Glomerular visceral epithelial cell (primary cell): ENCODE measurements around the gene USP48.
A peak's percentile ranks its signal among the peaks of the same experiment; 100 is the strongest.
"Not testable (repeated sequence)": the region's sequence is repeated elsewhere in the genome, so short reads cannot be mapped to it uniquely, and the experiment has no call there.

Source experiments
- DNase-seq: peaks from one replicate; pipeline ENCODE4 v3.0.0-alpha.2; 2016; ENCODE audit errors: extremely low spot score

Gene USP48

DNA sequence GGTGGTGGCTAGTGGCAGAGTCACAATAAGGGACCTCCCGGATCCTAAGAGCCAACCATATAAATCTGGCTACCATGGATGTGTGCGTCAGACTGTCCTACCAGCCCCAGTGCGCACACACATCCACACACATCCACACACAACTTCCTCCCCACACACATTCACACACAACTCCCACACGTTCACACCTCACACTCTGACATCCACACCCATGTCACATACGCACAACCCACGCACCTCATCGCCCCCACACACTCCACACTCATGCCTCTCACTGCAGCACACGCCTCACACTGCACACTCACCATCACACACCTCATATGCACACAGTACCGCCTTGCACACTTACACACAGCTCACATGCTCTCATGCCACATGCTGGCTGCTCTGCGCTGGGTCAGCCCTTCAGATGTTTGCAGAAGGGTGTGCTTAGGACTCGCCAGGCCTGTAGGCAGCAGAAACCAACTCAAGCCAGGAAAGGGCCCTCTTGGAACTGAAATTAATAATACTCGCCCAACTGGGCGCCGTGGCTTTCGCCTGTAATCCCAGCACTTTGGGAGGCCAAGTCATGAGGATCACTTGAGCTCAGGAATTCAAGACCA lies 32.1 kb upstream of the USP48 start:
- no peak for DNase-seq

DNA sequence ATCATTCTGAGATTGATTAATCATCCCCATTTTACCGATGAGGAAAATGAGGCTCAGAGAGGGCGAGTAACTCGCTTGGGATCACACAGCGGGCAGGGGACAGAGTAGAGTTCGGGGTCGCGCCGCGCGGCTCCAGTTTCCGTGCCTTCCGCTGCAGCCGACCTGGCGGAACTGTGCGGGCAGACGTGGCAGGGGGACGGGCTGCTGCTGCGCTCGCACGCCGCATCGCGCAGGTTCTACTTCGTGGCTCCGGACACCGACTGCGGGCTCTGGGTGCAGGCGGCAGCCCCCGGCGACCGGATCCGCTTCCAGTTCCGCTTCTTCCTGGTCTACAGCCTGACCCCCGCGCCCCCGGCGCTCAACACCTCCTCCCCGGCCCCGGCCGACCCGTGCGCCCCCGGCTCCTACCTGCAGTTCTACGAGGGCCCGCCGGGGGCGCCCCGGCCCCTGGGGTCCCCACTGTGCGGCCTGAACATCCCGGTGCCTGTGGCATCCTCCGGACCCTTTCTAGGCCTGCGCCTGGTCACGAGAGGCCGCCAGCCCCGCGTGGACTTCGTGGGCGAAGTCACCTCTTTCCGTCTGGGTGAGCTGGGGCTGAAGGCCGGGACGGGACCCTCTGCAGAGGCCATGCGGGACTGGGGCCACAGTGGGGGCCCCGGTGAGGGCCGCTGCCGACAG lies 31.4 kb upstream of the USP48 start:
- no peak for DNase-seq

DNA sequence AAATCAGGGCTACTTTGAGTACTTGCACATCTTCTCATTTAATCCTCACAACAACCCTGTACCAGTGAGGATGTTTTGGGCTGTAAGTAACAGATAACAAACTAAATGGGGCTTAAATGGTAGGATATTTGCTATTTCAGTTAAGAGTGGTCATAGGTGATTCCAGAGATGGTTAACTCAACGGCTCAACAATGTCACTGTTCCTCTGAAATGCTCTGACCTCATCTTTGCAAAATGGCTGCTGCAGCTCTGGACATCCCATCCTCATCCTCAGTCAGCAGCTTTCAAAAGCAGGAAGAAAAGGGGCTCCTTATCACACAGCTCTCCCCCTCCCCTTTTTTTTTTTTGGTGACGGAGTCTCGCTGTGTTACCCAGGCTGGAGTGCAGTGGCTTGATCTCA lies 30.6 kb upstream of the USP48 start:
- DNase-seq: no peak

DNA sequence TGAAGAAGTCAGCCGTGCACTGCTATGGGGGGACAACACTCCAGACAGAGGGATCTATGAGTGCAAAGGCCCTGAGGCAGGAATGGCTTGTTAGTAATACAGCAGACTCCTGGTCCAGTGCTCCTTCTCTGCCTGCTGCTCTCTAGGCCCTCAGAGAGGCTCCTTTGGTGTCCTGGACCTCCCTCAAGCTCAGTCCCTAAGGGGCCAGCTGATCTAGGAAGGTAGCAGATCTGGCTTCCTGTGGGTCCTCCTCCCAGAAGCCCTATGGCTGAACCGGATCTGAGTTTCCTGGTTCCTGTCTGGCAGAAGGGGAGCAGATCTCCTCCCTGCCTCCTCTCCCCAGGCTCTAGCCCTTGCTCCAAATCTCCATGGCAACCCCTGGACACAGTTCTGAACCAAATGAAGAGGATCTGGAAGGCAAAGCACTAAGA lies 28.9 kb upstream of the USP48 start, which contains the start of gene LDLRAD2:
Gene LDLRAD2 (plus strand): TSS at position 391 of the 431 bp plus-strand sequence. CDS start 187 bp downstream, outside the sequence.
- DNase-seq: no peak

DNA sequence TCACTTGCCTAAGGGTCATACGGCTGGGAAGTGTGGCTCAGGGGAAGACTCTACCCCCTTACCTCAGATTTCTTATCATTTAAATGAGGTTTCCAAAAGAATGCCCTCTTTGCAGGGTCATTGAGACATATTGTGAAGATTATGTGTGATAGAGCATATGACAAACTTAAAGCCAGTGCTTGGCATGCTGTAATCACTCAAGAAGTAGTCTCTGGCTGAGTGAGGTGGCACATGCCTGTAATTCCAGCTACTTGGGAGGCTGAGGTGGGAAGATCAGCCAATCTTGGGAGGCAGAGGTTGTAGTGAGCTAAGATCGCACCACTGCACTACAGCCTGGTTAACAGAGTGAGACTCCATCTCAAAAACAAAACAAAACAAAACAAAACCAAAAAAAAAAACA lies 21.6 kb upstream of the USP48 start:
- no peak for DNase-seq

DNA sequence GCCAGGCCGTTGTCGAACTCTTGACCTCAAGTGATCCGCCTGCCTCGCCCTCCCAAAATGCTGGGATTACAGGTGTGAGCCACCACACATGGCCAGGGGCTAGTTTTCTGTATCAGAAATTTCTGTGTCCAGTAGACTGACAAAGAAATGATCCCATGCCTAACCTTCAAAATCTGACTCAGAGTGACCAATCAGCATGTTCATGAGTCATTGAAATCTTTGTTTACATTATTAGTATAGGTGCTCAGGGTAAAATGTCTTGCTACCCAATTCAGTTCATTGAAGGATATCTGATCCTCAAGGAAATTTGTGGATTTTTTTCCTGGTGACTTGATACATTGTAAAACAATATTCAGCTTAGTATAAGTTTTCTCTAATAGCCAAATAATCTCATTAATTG lies 18.2 kb upstream of the USP48 start:
- peak; percentile 18 for DNase-seq

DNA sequence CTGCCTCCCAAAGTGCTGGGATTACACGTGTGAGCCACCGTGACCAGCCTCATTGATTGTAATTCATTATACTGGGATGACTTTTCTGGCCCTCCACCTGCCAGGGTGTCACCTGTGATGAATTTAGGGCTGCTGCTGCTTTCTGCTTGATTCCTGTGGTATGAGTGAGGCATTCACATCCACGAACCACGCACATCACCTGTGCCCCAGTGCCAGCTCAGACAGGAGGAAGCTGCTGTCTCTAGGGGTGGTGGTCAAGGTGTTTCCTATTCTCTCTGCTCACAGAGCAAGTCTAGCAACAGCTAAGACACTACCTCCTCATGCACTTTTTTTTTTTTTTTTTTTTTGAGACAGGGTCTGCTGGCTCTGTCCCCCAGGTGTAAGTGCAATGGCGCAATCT lies 16.8 kb upstream of the USP48 start:
- no peak for DNase-seq

DNA sequence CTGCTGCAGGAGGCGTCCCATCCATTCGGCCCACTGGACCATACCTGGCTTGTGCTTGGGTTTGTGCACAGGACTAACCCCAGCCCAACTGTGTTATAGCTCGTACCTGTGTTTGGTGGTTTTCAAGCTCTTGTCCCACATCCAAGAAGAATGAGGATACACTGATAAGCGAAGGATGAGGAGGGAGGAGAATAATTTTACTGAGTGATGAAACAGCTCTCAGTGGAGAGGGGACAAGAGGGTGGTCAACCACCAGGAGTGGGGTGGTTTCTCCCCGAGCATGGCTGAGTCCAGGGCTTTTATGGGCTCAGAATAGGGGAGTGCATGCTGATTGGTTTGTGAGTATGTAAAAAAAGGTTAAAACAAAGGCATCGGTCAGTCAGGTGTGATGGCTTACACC lies 12.1 kb upstream of the USP48 start:
- no peak for DNase-seq

DNA sequence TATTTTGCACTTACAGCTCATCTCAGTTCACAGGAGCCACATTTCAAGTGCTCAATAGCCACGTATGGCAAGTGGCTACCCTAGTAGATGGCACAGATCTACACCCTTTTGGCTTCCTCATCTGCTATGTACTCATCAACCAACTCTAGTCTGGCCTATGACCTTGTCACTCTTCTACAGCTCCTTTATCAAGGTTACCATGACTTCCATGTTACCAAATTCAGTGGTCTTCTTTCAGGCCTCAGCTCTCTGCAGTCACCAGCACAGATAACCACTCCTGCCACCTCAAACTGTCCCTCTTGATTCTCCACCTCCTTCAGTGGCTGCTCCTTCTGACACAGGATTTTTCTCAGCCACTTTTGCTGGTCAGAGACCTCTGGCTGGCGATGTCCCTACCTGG lies 11.7 kb upstream of the USP48 start:
- DNase-seq: no peak

DNA sequence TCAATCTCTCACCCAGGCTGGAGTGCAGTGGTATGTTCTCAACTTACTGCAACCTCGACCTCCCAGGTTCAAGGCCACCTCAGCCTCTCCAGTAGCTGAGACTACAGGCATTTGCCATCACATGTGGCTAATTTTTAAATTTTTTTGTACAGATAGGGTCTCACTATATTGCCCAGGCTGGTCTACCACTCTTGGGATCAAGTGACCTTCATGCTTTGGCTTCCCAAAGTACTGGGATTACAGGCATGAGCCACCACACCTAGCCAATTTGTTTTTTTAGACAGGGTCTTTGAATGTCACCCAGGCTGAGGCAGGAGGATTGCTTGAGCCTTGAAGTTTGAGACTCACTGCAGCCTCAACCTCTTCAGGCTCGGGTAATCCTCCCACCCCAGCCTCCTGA lies 10.2 kb upstream of the USP48 start:
- no peak for DNase-seq

DNA sequence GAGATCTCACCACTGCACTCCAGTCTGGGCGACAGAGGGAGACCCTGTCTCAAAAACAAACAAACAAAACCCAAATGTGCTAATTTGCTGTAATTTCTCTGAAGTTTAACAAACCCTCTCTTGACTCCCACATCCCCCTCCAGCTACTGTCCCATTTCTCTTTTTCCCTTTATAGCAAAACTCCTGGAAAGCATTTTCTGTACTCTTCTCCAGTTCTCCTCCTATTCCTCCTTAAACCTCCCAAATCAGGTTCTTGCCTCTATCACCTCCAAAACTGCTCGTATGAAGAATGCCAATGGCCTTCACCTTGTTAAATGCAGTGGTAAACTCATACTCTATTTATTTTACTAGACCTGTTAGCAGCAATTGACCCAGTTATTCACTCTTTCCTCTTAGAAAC lies 3.7 kb upstream of the USP48 start:
- no peak for DNase-seq

DNA sequence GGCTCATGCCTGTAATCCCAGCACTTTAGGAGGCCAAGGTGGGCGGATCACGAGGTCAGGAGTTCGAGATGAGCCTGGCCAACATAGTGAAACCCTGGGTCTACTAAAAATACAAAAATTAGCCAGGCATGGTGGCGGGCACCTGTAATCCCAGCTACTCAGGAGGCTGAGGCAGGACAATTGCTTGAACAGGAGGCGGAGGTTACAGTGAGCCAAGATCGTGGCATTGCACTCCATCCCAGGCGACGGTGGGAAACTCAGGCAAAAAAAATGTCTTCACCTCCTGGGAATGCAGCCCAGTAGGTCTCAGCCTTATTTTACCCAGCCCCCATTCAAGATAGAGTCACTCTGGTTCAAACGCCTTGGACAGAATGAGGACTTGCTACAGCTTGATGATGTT lies 2.8 kb upstream of the USP48 start:
- DNase-seq: not testable (repeated sequence)

DNA sequence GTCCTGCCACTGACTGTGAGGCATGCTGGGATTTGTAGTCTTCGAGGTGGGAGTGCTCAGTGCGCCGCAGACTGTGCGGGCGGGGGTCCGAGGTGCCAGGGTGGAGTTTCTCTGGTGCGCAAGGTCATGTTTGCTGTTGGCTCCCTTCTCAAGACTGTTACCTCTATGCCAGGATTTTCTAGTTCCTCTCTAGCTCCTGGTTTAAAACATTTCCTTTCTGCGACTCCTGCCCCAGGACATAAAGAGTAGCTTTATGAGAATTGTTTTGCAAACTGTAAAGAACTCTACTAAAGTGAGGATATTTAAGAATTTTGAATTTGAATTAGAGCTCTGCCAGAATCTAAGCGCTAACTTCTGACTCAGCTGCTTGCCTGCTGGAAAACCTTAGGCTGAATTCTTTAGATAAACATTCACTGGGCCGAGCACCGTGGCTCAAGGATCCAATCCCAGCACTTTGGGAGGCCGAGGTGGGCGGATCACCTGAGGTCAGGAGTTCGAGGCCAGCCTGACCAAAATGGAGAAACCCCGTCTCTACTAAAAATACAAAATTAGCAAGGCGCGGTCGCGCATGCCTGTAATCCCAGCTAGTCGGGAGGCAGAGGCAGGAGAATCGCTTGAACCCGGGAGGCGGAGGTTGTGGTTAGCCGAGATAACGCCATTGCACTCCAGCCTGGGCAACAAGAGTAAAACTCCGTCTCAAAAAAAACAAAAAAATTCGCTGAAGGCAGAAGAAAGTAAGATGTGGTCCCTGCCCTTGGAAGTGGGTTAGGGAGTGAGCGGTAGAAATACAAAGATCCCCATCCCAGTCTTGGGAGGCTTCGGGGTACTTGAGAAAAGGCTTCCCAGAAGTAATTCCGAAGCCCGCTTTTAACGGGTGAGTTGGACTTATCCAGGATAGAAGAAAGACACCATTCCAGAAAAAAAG lies 992 bp upstream of the USP48 start:
- peak; percentile 96 for DNase-seq

DNA sequence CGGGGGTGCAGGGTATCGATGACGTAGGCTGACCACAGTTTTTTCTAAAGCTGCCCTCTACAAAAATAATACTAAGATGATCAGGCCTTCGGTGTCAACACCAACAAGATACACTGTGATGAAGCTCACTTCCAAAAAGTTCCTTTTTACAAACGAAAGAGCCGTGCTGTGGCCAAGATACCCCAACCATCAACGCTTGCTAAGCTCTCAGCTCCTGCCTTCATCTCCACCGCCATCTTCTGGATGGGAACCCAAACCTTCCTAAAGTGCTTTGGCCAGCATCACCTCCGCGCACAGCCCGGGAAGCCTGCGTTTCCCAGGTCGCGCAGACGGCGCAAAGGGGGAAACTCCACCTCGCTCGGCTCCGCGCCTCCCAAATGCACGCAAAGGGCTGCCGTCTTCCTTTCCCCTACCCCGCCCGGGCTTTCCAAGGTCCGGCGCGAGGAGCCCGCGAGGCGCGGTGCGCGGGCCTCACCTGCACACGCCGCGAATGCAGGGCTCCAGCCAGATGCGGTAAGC lies 541 bp downstream of the USP48 start:
- DNase-seq: peak; percentile 53

DNA sequence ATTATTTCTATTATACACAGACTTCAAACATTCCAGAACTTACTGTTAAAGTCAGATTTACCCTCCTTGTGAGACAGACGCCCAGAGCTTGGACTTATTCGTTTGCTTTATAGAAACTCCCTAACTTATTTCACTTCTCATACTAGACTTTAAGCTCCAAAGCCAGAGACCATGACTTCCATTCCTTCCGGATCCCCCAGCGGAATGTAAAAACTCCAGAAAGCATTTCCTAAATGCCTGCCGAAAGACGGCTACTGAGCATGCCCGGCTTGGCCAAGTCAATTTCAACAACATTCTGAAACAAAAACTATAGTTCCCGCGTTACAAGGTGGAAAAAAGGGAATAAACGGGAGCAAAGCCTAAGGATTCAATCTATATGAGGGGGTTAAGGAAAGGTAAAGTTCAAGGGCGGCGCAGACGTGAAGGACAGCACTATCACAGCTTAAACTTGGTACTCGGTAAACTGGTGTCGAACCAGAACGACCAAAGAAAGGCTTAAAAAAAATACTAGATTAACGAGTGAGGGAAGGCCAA lies 1.1 kb downstream of the USP48 start:
- DNase-seq: peak; percentile 46

DNA sequence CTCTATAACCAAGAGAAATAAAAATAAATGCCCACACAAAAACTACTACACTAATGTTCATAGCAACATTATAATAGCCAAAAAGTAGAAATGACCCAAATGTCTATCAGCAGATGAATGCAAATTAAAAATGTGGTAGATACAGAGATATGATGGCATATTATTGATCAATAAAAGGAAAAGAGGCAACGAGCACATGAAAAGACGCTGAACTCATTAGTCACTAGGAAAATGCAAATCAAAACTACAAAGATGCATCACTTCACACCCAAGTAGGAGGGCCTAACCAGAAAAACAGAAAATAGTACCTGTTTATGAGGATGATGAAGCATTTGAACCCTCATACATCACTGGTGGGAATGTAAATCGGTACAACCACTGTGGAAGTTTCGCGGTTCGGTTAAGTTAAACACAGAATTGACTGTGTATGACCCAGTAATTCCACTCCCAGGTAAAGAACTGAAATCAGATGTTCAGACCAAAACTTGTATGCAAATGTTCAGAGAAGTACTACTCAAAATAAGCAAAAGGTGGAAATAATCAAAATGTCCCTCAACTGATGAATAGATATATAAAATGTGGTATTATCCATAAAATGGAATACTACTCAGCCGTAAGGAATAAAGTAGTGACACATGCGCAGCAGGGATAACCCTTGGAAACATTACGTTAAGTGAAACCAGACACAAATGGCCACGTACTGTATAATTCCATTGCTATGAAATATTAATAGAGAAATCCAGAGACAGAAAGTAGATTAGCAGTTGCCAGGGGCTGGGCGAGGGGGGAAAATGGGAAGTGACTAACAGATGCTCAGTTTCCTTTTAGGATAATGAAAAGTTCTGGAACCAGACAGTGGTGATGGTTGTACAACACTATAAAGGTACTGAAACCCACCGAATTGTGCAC lies 3.1 kb downstream of the USP48 start:
- no peak for DNase-seq

DNA sequence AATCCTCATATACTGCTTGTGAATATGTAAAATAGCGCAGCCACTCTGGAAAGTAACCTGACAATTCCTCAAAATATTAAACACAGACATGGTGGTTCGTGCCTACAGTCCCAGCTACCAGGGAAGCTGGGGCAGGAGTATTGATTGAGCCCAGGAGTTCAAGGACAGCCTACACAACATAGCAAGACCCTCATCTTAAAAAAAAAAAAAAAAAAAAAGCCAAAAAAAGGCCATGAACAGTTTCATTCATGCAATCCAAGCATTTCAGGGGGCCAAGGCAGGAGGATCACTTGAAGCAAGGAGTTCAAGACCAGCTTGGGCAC lies 4.6 kb downstream of the USP48 start:
- no peak for DNase-seq

DNA sequence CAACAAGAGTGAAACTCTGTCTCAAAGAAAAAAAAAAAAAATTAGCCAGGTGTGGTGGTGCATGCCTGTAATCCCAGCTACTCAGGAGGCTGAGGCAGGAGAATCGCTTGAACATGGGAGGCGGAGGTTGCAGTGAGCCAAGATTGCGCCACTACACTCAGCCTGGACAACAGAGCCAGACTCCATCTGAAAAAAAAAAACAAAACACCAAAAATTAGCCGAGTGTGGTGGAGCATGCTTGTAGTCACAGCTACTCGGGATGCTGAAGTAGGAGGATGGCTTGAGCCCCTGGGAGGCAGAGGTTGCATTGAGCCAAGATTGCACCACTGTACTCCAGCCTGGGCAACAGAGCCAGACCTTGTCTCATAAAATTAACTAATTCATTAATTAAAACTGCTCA lies 6.0 kb downstream of the USP48 start:
- not testable (repeated sequence) for DNase-seq

DNA sequence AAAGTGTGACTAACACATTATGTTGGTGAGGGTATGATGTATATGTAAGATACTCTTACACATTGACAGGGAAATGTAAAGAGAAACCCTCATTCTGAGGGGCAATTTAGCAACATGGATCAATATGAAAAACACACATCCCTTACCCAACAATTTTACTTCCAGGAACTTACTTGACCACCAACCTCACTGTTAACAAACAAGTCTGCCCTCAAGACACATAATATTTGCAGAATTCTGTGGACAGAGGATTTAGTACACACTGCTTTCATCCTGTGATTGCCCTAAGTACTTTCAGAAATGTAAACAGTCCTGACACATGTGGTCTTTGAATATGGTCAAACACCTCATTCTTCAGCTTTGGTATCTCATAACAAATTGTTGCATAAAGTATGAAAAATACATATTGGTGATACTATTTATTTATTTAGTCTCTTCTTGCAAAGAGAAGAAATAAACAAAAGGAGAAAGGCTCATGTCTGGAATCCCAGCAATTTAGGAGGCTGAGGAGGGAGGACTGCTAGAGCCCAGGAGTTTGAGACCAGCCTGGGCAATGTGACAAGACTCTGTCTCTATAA lies 6.9 kb downstream of the USP48 start:
- no peak for DNase-seq

DNA sequence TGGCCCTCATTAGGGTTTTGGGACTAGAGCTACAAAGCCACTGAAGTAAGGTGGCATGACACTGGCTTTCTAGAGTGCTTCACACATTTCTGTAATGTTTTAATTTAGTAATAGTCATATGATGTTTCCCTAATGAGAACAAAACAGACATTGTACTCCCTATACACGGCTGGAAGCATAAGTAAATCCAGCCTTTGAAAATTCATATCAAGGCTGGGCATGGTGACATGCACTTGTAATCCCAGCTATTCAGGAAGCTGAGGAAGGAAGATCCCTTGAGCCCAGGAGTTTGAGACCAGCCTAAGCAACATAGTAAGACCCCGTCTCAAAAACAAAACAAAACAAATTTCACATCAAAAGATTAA lies 7.4 kb downstream of the USP48 start:
- no peak for DNase-seq
